NCI-H460 (cell line): Measurements from ENCODE around the gene ZDHHC15. TPM values are rescaled to one million over a fixed set of nuclear protein-coding genes. Genes with fewer than 3 reads are reported as not detected.
"Not testable (repeated sequence)": the region's sequence is repeated elsewhere in the genome, so short reads cannot be mapped to it uniquely, and the experiment has no call there.

Experiments used
- DNase-seq: peaks from one replicate; pipeline ENCODE4 v3.0.0-alpha.2; 2016; ENCODE audit warnings: low read depth; ENCODE audit errors: extremely low read depth
- polyA plus RNA-seq: library from polyadenylated mRNA; depleted of rRNA; stranded (reverse); fragments of >200 nt; gene quantifications from 2 replicates; pipeline ENCODE4 v1.2.3, GENCODE V29; 2014; cell fraction: nucleus; rRNA removed
- total RNA-seq: library from RNA; depleted of rRNA; stranded (reverse); fragments of >200 nt; shearing (Covaris generic); gene quantifications from 2 replicates; pipeline ENCODE4 v1.2.3, GENCODE V29; 2014; rRNA removed

ZDHHC15 gene
- not detected in 2 replicates for total RNA-seq
- polyA plus RNA-seq = not detected in 2 replicates

- no peak for DNase-seq
These were observed at the start of gene ZDHHC15 for GRCh38 chrX:75522565-75523431. Gene ZDHHC15 (minus strand): TSS chrX:75523037. CDS start chrX:75523024, 13 bp downstream.

- not testable (repeated sequence) for DNase-seq
These were observed 37.7 kb upstream of the ZDHHC15 start for GRCh38 chrX:75560544-75560943.

- no peak for DNase-seq
These were observed 24.9 kb upstream of the ZDHHC15 start for GRCh38 chrX:75547783-75548182.

- no peak for DNase-seq
These were observed 24.1 kb upstream of the ZDHHC15 start for GRCh38 chrX:75546724-75547511.

- DNase-seq = no peak
These were observed 21.9 kb upstream of the ZDHHC15 start for GRCh38 chrX:75544786-75545185.

- DNase-seq = no peak
These were observed 38.9 kb downstream of the ZDHHC15 start for GRCh38 chrX:75483933-75484332.

- DNase-seq = not testable (repeated sequence)
These were observed 61.1 kb downstream of the ZDHHC15 start for GRCh38 chrX:75461780-75462179.

GRCh38 chrX:75421688-75422230 is 101.1 kb downstream of the ZDHHC15 start:
- no peak for DNase-seq

GRCh38 chrX:75407153-75407552 is 115.7 kb downstream of the ZDHHC15 start:
- DNase-seq = not testable (repeated sequence)

GRCh38 chrX:75390470-75390869 is 132.4 kb downstream of the ZDHHC15 start:
- DNase-seq = no peak

- DNase-seq = no peak
These were observed 153.1 kb downstream of the ZDHHC15 start for GRCh38 chrX:75369721-75370120.

GRCh38 chrX:75366861-75367260 is 156.0 kb downstream of the ZDHHC15 start:
- DNase-seq = no peak

GRCh38 chrX:75365243-75365975 is 157.4 kb downstream of the ZDHHC15 start:
- no peak for DNase-seq

- no peak for DNase-seq
These were observed 161.0 kb downstream of the ZDHHC15 start for GRCh38 chrX:75361788-75362187.

- not testable (repeated sequence) for DNase-seq
These were observed 174.2 kb downstream of the ZDHHC15 start for GRCh38 chrX:75348601-75349000.

GRCh38 chrX:75337525-75337924 is 185.3 kb downstream of the ZDHHC15 start:
- DNase-seq = no peak

- no peak for DNase-seq
These were observed 187.7 kb downstream of the ZDHHC15 start for GRCh38 chrX:75335127-75335458.

- not testable (repeated sequence) for DNase-seq
These were observed 188.3 kb downstream of the ZDHHC15 start for GRCh38 chrX:75334407-75335126.

GRCh38 chrX:75327607-75328006 is 195.2 kb downstream of the ZDHHC15 start:
- no peak for DNase-seq
